ENCODE results near the gene RAB11FIP4.

The RAB11FIP4 gene

DNA sequence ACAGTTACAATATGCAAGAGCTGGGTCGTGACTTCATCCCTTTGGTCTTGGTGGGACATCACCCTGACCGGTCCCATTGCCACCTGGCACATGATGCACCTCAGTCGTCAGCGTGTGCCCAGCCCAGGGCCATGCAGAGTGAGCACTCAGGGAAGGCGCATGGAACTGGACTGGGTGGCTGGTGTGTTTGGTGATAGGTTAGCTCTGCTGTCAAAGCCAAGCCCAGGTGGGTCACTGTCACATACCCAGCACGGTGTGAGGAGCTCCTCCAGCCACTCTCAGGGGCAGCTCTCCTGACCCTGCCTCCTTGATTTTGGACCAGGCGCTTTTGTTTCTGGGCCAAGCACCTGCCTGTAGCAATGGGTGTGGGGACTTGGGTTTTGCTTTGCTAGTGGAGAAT, 180.9 kb downstream of the RAB11FIP4 start:
- Mint-ChIP-seq H3K4me1 (ENCODE audit: low read depth) (no peaks in the 10 kb centered on the region), H3K27me3 (no peaks in the 10 kb centered on the region), H3K9me3 (no peaks in the 10 kb centered on the region), H3K4me3 (no peak overlapping the region), H3K27ac (no peak overlapping the region), H3K36me3 (ENCODE audit: low read depth) (no peaks in the 10 kb centered on the region)

DNA sequence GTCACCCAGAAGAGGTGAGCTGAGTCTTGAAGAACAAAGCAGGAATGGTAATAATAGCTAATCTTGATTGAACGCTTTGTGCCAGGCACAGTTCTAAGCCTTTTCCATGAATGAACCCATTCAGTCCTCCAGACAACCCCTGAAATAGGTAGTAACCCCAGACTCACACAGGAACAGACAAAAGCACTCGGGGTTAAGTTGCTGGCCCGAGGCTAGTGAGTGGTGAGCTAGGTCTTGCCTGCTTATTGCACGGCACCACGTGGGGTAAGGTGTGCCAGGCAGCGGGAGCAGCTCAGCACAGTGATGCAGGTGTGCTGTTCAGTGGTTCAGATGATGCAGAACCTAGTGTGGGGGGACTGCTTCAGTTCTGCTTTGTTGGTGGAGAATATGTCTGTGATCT, 181.6 kb downstream of the RAB11FIP4 start:
- Mint-ChIP-seq H3K4me1 (ENCODE audit: low read depth) (no peaks in the 10 kb centered on the region), H3K36me3 (ENCODE audit: low read depth) (no peaks in the 10 kb centered on the region), H3K4me3 (no peak overlapping the region), H3K27ac (no peak overlapping the region), H3K9me3 (no peaks in the 10 kb centered on the region), H3K27me3 (no peaks in the 10 kb centered on the region)

DNA sequence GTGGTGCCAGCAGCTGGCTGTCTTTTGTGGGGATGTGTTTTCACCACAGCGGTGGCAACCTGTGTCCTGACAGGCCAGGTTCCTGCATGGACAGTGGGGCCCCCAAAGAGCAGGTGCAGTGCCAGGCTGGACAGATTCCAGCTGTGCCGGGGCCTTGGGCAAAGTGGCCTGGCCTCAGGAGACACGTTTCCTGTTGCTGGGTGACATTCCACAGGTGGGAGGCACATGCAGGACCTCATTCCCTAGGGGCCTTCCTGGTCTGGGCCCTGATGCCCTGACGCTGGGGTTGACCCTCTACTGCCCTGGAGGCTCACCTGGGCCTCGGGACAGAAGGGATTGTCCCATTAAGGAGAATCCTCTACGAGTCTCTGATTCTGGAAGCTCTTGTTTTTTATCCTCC, 182.4 kb downstream of the RAB11FIP4 start:
- no peaks in the 10 kb centered on the region for H3K27me3 Mint-ChIP-seq
- no peak overlapping the region for H3K4me3 Mint-ChIP-seq
- no peaks in the 10 kb centered on the region for H3K9me3 Mint-ChIP-seq
- H3K36me3 Mint-ChIP-seq (ENCODE audit: low read depth): no peaks in the 10 kb centered on the region
- H3K4me1 Mint-ChIP-seq (ENCODE audit: low read depth): no peaks in the 10 kb centered on the region
- no peak overlapping the region for H3K27ac Mint-ChIP-seq

DNA sequence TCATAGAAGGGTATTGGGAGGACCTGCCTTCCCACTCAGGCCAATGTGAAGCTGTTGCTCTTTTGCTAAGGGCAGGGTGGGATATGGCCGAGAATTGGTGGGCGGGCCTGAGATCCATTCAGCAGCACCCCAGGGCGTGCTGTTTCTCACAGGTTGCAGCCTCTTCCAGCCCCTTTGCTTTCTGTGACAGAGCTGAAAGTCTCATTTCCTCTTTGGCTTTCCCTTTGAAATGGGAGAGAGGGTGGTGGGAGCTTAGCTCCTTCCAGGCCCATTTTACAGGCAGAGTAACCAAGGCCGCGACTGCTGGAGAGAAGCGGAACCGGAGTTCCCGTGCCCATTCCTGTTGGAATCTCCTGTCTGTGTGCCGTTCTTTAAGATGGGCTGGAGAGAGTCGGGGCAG, 183.0 kb downstream of the RAB11FIP4 start:
- Mint-ChIP-seq H3K27me3 (no peaks in the 10 kb centered on the region), H3K4me1 (ENCODE audit: low read depth) (no peaks in the 10 kb centered on the region), H3K9me3 (no peaks in the 10 kb centered on the region), H3K27ac (no peak overlapping the region), H3K36me3 (ENCODE audit: low read depth) (no peaks in the 10 kb centered on the region), H3K4me3 (no peak overlapping the region)

DNA sequence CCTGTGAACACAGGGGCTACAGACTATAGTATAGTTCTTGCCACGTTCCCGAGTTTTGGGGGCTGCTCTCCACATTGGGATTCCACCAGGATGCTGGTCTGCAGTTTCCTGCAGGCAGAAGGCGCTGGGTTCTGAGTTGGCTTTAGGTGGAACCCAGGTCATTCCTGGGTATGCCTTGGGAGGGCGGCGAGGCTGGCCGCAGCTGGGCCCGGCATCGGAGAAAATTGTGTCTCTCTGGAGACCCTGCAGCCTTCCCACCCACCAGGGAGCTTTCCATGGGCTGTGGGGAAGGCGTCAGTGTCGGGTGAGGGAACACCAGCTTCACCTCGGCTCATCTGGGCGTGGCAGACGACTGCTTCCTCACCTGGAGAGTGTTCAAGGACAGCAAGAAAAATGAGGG, 183.6 kb downstream of the RAB11FIP4 start:
- Mint-ChIP-seq H3K9me3 (no peaks in the 10 kb centered on the region), H3K4me1 (ENCODE audit: low read depth) (no peaks in the 10 kb centered on the region), H3K27me3 (no peaks in the 10 kb centered on the region)

DNA sequence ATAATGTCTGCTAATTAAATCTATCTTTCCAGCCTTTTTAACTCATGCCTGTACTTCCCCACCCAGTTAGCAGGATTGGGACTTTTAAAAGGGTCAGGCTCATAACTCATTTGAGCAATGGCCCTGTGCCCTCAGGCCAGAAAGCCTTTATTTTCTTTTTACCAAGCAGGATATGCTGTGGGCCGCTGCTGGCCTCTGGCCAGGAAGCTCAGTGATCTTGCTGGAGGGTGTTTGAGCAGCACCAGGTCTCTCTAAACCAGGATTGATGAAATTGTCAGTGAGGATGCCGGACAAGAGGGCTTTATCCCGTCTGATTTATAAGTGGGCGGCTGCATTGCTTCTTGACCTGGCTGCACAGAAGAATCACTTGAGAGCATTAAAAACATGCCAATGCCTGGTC, 187.8 kb downstream of the RAB11FIP4 start:
- H3K9me3 Mint-ChIP-seq: no peaks in the 10 kb centered on the region
- peaks cover 23% of the 10 kb centered on the region for H3K4me1 Mint-ChIP-seq (ENCODE audit: low read depth)
- H3K27me3 Mint-ChIP-seq: no peaks in the 10 kb centered on the region
- no peaks in the 10 kb centered on the region for H3K36me3 Mint-ChIP-seq (ENCODE audit: low read depth)
- no peak overlapping the region for H3K4me3 Mint-ChIP-seq
- no peak overlapping the region for H3K27ac Mint-ChIP-seq

More for the DNA sequence above, 183.6 kb downstream of the RAB11FIP4 start:
- H3K36me3 Mint-ChIP-seq (ENCODE audit: low read depth): no peaks in the 10 kb centered on the region
- no peak overlapping the region for H3K27ac Mint-ChIP-seq
- no peak overlapping the region for H3K4me3 Mint-ChIP-seq

DNA sequence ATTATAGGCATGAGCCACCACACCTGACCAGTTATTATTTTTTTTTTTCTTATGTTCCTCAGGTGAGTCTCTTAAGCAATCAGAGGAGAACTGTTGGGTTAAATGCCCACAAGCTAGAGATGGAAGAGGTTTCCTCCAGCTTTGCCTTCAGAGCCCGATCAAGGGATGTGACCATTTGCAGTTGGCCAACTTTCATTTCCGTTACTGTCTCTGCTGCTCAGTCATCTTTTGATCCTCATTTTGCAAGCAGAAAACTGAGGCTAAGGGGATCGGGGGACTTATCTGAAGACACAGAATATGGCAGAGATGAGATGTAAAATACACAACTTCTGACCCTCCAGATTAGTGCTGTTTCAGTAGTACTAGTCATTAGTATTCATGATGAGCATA, 188.8 kb downstream of the RAB11FIP4 start:
- no peak overlapping the region for H3K27ac Mint-ChIP-seq
- H3K4me1 Mint-ChIP-seq (ENCODE audit: low read depth): peaks cover 23% of the 10 kb centered on the region

DNA sequence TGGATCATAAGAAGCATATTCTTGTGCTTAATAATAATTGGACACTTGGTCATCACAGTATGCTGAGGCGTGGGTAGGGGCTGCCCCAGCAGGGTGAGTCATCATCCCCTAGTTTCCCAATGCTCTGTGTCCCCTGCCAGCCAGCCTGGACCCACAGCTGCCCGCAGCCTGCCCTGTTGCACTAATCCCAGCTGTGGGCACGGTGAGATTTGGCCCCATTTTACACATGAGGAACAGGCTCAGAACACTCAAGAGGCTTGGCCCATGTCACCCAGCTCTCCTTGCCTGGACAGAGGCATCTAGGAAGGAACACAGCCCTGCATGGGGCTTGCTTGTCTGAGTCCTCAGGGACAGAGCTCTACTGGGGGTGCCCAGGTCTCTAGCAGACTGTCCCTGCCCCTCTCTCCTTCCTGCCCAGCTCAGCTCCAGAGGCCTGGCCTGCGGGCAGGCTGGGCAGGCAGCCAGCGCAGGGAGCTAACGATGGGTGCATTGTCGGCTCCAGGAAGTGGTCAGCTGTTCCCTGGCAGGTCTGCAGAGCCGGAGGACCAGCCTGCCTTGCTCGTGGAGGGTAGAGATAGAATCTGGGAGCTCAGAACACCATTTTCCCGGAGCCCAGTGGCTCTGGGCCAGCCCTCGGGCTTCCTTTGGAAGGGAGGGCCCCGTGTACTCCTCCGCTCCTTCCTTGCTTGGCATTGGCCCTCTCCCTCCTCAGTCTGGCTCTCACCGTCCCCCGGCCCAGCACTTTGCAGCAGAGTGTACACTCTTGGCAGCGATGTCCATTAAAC, 189.4 kb downstream of the RAB11FIP4 start:
- no peaks in the 10 kb centered on the region for H3K36me3 Mint-ChIP-seq (ENCODE audit: low read depth)
- peaks cover 23% of the 10 kb centered on the region for H3K4me1 Mint-ChIP-seq (ENCODE audit: low read depth)
- H3K4me3 Mint-ChIP-seq: no peak overlapping the region
- no peak overlapping the region for H3K27ac Mint-ChIP-seq
- H3K9me3 Mint-ChIP-seq: no peaks in the 10 kb centered on the region
- no peaks in the 10 kb centered on the region for H3K27me3 Mint-ChIP-seq

More for the DNA sequence above, 188.8 kb downstream of the RAB11FIP4 start:
- Mint-ChIP-seq H3K36me3 (ENCODE audit: low read depth) (no peaks in the 10 kb centered on the region), H3K4me3 (no peak overlapping the region), H3K27me3 (no peaks in the 10 kb centered on the region), H3K9me3 (no peaks in the 10 kb centered on the region)

DNA sequence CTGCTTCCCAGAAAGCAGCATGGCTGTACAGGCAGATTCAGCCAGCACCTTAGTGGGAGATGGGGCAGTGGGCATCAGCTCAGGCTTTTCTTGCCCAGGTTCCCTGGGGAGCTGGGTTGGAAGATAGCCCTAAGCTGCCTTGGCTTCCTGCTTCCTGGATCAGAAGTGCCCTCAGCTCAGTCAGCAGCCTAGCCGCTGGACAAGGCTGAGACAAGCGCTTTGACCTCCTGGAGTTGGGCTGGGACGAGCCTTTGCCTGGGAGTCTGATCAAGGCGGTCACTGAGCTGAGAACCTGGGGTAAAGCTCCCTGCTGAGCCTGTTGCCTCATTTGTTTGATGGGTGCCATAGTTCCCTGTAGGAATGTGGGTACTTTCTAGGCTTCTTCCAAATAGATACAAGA, 190.0 kb downstream of the RAB11FIP4 start:
- no peaks in the 10 kb centered on the region for H3K27me3 Mint-ChIP-seq
- H3K4me1 Mint-ChIP-seq (ENCODE audit: low read depth): peaks cover 23% of the 10 kb centered on the region
- no peaks in the 10 kb centered on the region for H3K9me3 Mint-ChIP-seq
- no peak overlapping the region for H3K4me3 Mint-ChIP-seq
- H3K27ac Mint-ChIP-seq: no peak overlapping the region
- no peaks in the 10 kb centered on the region for H3K36me3 Mint-ChIP-seq (ENCODE audit: low read depth)

DNA sequence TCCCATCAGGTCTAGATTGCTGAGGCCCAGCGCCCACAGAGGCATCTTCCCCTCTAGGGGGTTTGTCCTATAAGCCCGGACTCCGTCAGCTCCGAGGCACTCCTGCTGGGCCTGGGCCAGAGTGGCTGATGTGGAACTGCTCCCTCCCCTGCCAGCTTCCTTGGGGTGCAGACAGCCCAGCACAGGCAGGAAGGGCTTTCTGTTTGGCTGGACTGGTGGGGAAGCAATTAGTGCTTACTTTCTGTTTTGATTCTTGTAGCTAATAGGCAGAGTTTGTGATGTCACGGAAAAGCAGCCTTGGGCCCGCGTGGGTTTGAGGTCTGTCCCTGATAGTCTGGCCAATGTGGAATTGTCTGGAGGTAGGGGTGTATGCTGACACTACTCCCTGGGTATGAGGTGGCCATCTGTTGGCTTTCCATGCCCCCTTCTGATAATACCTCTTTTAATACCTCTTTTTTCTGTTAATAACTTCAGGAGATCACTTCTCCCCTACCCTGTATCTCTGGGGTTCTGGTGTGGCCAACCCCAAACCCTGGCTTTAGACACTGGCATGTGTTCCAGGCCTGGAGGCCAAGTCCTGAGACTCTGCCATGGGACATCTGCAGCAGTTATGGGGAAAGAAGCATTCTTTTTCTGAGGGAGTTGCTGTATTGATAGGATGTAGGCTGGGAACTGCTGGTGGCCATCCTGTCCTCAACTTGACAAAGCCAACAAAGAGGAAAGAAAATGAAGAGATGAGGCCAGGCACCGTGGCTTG, 190.9 kb downstream of the RAB11FIP4 start:
- peaks cover 23% of the 10 kb centered on the region for H3K4me1 Mint-ChIP-seq (ENCODE audit: low read depth)
- no peak overlapping the region for H3K4me3 Mint-ChIP-seq

DNA sequence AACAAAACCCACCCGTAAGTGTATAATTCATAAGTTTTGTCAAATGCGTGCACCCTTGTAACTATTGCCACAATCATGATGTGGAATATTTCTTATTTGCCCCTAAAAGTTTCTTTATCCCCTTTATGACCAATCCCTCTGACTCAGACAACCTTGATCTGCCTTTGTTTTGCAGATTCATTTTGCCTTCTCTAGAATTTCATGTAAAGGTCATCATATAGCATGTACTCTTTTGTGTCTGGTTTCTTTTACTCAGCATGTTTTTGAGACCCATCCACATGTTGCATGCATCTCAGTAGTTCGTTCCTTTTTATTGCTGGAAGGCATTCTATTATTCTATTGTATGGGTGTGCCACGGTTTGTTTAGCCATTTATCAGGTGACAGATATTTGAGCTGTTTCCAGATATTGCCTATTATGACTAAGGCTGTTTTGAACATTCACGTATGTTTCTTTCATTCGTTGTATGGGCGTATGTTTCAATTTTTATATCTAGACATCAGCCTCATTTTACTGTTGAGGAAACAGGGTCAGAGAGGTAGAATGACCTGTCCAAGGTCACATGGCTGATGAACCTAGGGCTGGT, 192.4 kb downstream of the RAB11FIP4 start:
- Mint-ChIP-seq H3K27ac (no peak overlapping the region), H3K4me3 (no peak overlapping the region), H3K9me3 (no peaks in the 10 kb centered on the region), H3K4me1 (ENCODE audit: low read depth) (peaks cover 23% of the 10 kb centered on the region), H3K27me3 (no peaks in the 10 kb centered on the region), H3K36me3 (ENCODE audit: low read depth) (no peaks in the 10 kb centered on the region)

More for the DNA sequence above, 190.9 kb downstream of the RAB11FIP4 start:
- Mint-ChIP-seq H3K27ac (peak overlapping the region; percentile 28), H3K36me3 (ENCODE audit: low read depth) (no peaks in the 10 kb centered on the region), H3K9me3 (no peaks in the 10 kb centered on the region), H3K27me3 (no peaks in the 10 kb centered on the region)

DNA sequence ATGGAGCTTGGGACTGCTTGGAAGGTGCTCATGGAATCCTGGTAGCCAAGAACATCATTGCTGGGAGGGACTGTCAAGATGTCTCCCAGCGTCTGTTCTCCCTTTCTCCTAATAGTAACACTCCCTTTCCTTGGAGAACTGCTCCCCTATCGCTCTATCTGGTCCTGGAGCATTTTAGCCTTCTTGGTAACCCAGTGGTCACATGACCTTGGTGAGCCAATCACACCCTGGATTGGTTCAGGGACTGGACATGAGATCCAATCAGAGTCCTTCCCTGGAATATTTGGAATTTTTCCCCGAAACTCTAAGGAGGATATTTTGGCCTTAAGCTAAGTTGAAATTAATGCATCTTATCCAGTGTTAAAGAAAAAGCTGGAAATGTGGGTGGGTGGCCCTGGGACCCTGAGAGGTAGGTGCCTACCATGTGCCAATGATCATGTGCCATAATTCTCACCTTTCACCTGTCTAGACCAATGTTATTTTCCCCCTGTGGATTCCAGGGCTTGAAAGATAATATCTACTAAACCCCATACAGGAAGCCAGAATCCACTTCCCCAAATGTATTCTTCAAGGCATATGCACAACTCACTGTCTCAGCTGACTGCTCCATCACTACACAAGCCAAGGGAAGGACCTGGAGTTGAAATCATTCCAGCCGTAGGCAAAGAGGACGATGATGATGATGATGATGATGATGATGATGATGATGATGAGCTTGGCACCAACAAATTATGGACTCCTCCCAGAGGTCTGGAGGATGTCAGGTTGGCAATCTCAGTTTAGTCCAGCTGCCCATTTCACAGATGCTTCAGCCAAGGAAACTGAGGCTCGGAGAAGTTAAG, 193.2 kb downstream of the RAB11FIP4 start:
- H3K9me3 Mint-ChIP-seq: no peaks in the 10 kb centered on the region
- H3K27me3 Mint-ChIP-seq: no peaks in the 10 kb centered on the region
- H3K36me3 Mint-ChIP-seq (ENCODE audit: low read depth): no peaks in the 10 kb centered on the region
- no peak overlapping the region for H3K4me3 Mint-ChIP-seq
- peaks cover 23% of the 10 kb centered on the region for H3K4me1 Mint-ChIP-seq (ENCODE audit: low read depth)
- peak overlapping the region; percentile 6 for H3K27ac Mint-ChIP-seq

DNA sequence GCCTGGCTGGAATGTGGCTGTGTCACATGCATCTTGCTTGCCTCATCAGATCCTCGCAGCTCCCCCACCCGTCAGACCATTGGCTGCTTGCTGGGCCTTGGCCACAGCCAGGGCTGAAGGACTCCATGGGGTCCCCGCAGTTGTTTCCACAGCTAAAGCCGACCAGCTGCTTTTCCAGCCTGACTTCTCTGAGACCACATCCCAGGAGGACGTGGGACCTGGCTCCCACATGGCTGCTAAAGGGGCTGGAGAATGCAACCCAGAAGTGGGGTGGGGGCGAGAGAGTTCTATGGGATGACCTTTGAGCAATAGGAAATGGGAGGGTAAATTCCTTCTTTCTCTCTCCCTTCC, 193.8 kb downstream of the RAB11FIP4 start:
- no peak overlapping the region for H3K27ac Mint-ChIP-seq
- no peaks in the 10 kb centered on the region for H3K9me3 Mint-ChIP-seq
- peaks cover 22% of the 10 kb centered on the region for H3K4me1 Mint-ChIP-seq (ENCODE audit: low read depth)
- no peaks in the 10 kb centered on the region for H3K36me3 Mint-ChIP-seq (ENCODE audit: low read depth)
- H3K4me3 Mint-ChIP-seq: no peak overlapping the region
- no peaks in the 10 kb centered on the region for H3K27me3 Mint-ChIP-seq

DNA sequence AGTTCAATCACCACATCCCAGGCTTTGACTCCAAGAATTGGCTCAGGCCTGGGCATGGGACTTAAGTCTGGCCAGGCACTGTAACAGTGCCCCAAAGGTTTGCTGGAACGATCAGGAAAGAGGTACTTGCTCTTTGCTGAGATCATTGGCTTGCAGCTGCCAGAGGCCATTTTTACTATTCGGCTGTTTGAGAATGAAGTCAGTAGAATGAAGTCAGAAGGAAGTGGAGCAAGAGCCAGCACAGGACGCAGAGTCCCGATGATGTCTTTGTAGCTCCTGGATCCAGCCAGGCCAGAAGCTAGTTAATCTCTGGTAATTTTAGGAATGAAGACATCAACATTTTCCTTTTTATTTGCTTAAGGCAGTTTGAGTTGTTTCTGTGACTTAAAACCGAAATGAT, 195.5 kb downstream of the RAB11FIP4 start:
- H3K27ac Mint-ChIP-seq: no peak overlapping the region
- peaks cover 11% of the 10 kb centered on the region for H3K4me1 Mint-ChIP-seq (ENCODE audit: low read depth)
- no peaks in the 10 kb centered on the region for H3K36me3 Mint-ChIP-seq (ENCODE audit: low read depth)
- H3K27me3 Mint-ChIP-seq: no peaks in the 10 kb centered on the region
- no peak overlapping the region for H3K4me3 Mint-ChIP-seq
- no peaks in the 10 kb centered on the region for H3K9me3 Mint-ChIP-seq

DNA sequence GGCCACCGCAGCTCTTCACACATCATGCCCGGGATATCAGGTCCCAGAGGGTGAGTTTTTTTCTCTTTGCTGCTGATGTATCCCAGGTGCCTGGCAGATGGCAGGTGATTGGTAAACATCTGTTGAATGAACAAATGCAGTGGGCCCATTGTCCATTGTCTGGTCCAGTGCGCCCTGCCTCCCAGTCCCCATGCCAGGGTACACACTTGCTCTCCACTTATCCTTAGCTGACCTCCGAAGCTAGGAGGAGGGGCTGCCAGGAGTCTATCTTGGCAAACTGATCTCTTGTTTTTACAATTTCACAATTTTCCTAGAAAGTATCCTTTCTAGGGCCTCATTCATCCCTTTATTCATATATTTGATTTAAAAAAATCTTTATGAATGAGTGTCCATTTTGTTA, 196.0 kb downstream of the RAB11FIP4 start:
- Mint-ChIP-seq H3K9me3 (no peaks in the 10 kb centered on the region), H3K27ac (no peak overlapping the region), H3K27me3 (no peaks in the 10 kb centered on the region), H3K4me3 (no peak overlapping the region), H3K36me3 (ENCODE audit: low read depth) (no peaks in the 10 kb centered on the region), H3K4me1 (ENCODE audit: low read depth) (peaks cover 6% of the 10 kb centered on the region)

Data from stimulated activated naive CD8-positive, alpha-beta T cell treated with anti-CD3 and anti-CD28 coated beads, Interleukin-15, Interleukin-2, amounts not matched to agents 100 ng/mL and 50 ng/mL, for 24 hours (primary cell).